HFF-Myc (cell line): ENCODE data around the gene ATP2B2.

Experiments used
- DNase-seq: peaks from one replicate; pipeline ENCODE4 v3.0.0-alpha.2; 2011; ENCODE audit warnings: low read depth; ENCODE audit errors: extremely low read depth
- H3K4me3 ChIP-seq: replicated peaks from 2 replicates; pipeline ENCODE4 v1.5.1; 2011; ENCODE audit warnings: low read depth, mild to moderate bottlenecking, control low read depth, low read length
- CTCF ChIP-seq: IDR thresholded peaks from 2 replicates; pipeline ENCODE4 v1.5.1; 2012; ENCODE audit warnings: mild to moderate bottlenecking, low read depth, low read length, control low read depth; ENCODE audit errors: missing control alignments

ATP2B2 gene

GRCh38 chr3:10375296-10376053 is 129.9 kb downstream of the ATP2B2 start:
- H3K4me3 ChIP-seq = no peak overlapping the region
- TF ChIP-seq CTCF = no peak
- no peak for DNase-seq

- no peak overlapping the region for H3K4me3 ChIP-seq
- no peak for TF ChIP-seq CTCF
- no peak for DNase-seq
Observed at GRCh38 chr3:10374311-10374710, 131.1 kb downstream of the ATP2B2 start.

- no peak overlapping the region for H3K4me3 ChIP-seq
- TF ChIP-seq CTCF = no peak
- DNase-seq = peak; percentile 33
Observed at GRCh38 chr3:10373686-10374261, 131.6 kb downstream of the ATP2B2 start.

- TF ChIP-seq CTCF = no peak
- DNase-seq = no peak
- H3K4me3 ChIP-seq = no peak overlapping the region
Observed at GRCh38 chr3:10371789-10372188, 133.6 kb downstream of the ATP2B2 start.

GRCh38 chr3:10371167-10371566 is 134.2 kb downstream of the ATP2B2 start:
- no peak for TF ChIP-seq CTCF
- no peak overlapping the region for H3K4me3 ChIP-seq
- no peak for DNase-seq

- TF ChIP-seq CTCF = no peak
- DNase-seq = no peak
- no peak overlapping the region for H3K4me3 ChIP-seq
Observed at GRCh38 chr3:10370429-10370828, 135.0 kb downstream of the ATP2B2 start.
